ENCODE results near the gene SCN7A. TPM values are rescaled to one million over a fixed set of nuclear protein-coding genes. Genes with fewer than 3 reads are reported as not detected.
"Not testable (repeated sequence)": the region's sequence is repeated elsewhere in the genome, so short reads cannot be mapped to it uniquely, and the experiment has no call there.

The SCN7A gene
- total RNA-seq, 1 donor from 2014 or later, result 0.36 TPM

GRCh38 chr2:166463640-166464039 lies 30.4 kb downstream of the SCN7A start:
- no peaks in the 10 kb centered on the region for H3K36me3 ChIP-seq (ENCODE audit: insufficient read depth, low read length)
- no peak overlapping the region for H3K4me2 ChIP-seq (ENCODE audit: low read length)
- H3K27me3 ChIP-seq (ENCODE audit: insufficient read depth, low read length), result no peaks in the 10 kb centered on the region
- no peaks in the 10 kb centered on the region for H3K4me1 ChIP-seq (ENCODE audit: insufficient read depth, low read length)
- H3K9me3 ChIP-seq (ENCODE audit: insufficient read depth, low read depth, low read length), result no peaks in the 10 kb centered on the region
- Mint-ChIP-seq H3K36me3 (ENCODE audit: low read depth, unreplicated experiment) (no peaks in the 10 kb centered on the region), H3K27me3 (ENCODE audit: low read depth, unreplicated experiment) (no peaks in the 10 kb centered on the region), H3K9me3 (ENCODE audit: unreplicated experiment) (no peaks in the 10 kb centered on the region), H3K4me1 (ENCODE audit: low read depth, unreplicated experiment) (no peaks in the 10 kb centered on the region), H3K27ac (ENCODE audit: unreplicated experiment) (no peak overlapping the region), H3K4me3 (ENCODE audit: unreplicated experiment) (no peak overlapping the region)
- H3K79me2 ChIP-seq (ENCODE audit: insufficient read depth, low read length), result no peaks in the 10 kb centered on the region
- no peak overlapping the region for H3K9ac ChIP-seq (ENCODE audit: low read length)
- no peak for TF ChIP-seq EZH2 (IDR thresholded peaks at IDR 0.05; ENCODE audit: insufficient read depth, low read length)
- TF ChIP-seq CTCF (IDR thresholded peaks at IDR 0.05; ENCODE audit: insufficient read depth, low read depth, low read length), result no peak
- H3K4me3 ChIP-seq (ENCODE audit: insufficient read depth, low read depth, low read length), result no peak overlapping the region
- no peaks in the 10 kb centered on the region for H4K20me1 ChIP-seq (ENCODE audit: insufficient read depth, low read length)
- DNase-seq (ENCODE audit: low read depth) (no peak), FAIRE-seq (no peak)
- H2AFZ ChIP-seq (ENCODE audit: low read depth, low read length), result no peak overlapping the region
- H3K27ac ChIP-seq (ENCODE audit: low read depth, low read length), result no peak overlapping the region

- no peaks in the 10 kb centered on the region for H4K20me1 ChIP-seq (ENCODE audit: insufficient read depth, low read length)
- TF ChIP-seq CTCF (IDR thresholded peaks at IDR 0.05; ENCODE audit: insufficient read depth, low read depth, low read length), result no peak
- TF ChIP-seq EZH2 (IDR thresholded peaks at IDR 0.05; ENCODE audit: insufficient read depth, low read length), result no peak
- Mint-ChIP-seq H3K9me3 (ENCODE audit: unreplicated experiment) (no peaks in the 10 kb centered on the region), H3K36me3 (ENCODE audit: low read depth, unreplicated experiment) (no peaks in the 10 kb centered on the region), H3K4me1 (ENCODE audit: low read depth, unreplicated experiment) (no peaks in the 10 kb centered on the region), H3K27ac (ENCODE audit: unreplicated experiment) (no peak overlapping the region), H3K4me3 (ENCODE audit: unreplicated experiment) (no peak overlapping the region), H3K27me3 (ENCODE audit: low read depth, unreplicated experiment) (no peaks in the 10 kb centered on the region)
- no peaks in the 10 kb centered on the region for H3K9me3 ChIP-seq (ENCODE audit: insufficient read depth, low read depth, low read length)
- H3K27ac ChIP-seq (ENCODE audit: low read depth, low read length), result no peak overlapping the region
- no peak overlapping the region for H2AFZ ChIP-seq (ENCODE audit: low read depth, low read length)
- no peaks in the 10 kb centered on the region for H3K36me3 ChIP-seq (ENCODE audit: insufficient read depth, low read length)
- DNase-seq (ENCODE audit: low read depth) (no peak), FAIRE-seq (no peak)
- H3K9ac ChIP-seq (ENCODE audit: low read length), result no peak overlapping the region
- H3K27me3 ChIP-seq (ENCODE audit: insufficient read depth, low read length), result no peaks in the 10 kb centered on the region
- H3K4me3 ChIP-seq (ENCODE audit: insufficient read depth, low read depth, low read length), result no peak overlapping the region
- no peaks in the 10 kb centered on the region for H3K79me2 ChIP-seq (ENCODE audit: insufficient read depth, low read length)
- no peaks in the 10 kb centered on the region for H3K4me1 ChIP-seq (ENCODE audit: insufficient read depth, low read length)
- H3K4me2 ChIP-seq (ENCODE audit: low read length), result no peak overlapping the region
Measured at GRCh38 chr2:166458674-166459073, 35.4 kb downstream of the SCN7A start.

GRCh38 chr2:166455823-166456222 lies 38.2 kb downstream of the SCN7A start:
- not testable (repeated sequence) for DNase-seq (ENCODE audit: low read depth); H4K20me1 ChIP-seq (ENCODE audit: insufficient read depth, low read length); H3K27ac Mint-ChIP-seq (ENCODE audit: unreplicated experiment); H3K9me3 Mint-ChIP-seq (ENCODE audit: unreplicated experiment); H3K4me3 ChIP-seq (ENCODE audit: insufficient read depth, low read depth, low read length); H3K79me2 ChIP-seq (ENCODE audit: insufficient read depth, low read length); H3K9ac ChIP-seq (ENCODE audit: low read length); H3K4me1 ChIP-seq (ENCODE audit: insufficient read depth, low read length); H3K27me3 Mint-ChIP-seq (ENCODE audit: low read depth, unreplicated experiment); H3K4me3 Mint-ChIP-seq (ENCODE audit: unreplicated experiment); H2AFZ ChIP-seq (ENCODE audit: low read depth, low read length); H3K9me3 ChIP-seq (ENCODE audit: insufficient read depth, low read depth, low read length); H3K36me3 Mint-ChIP-seq (ENCODE audit: low read depth, unreplicated experiment); H3K36me3 ChIP-seq (ENCODE audit: insufficient read depth, low read length); H3K4me2 ChIP-seq (ENCODE audit: low read length); H3K4me1 Mint-ChIP-seq (ENCODE audit: low read depth, unreplicated experiment); H3K27me3 ChIP-seq (ENCODE audit: insufficient read depth, low read length); H3K27ac ChIP-seq (ENCODE audit: low read depth, low read length); FAIRE-seq
